GM12892 (cell line): ENCODE measurements around the gene TSPEAR.

ENCODE experiments used
- POLR2A ChIP-seq: IDR thresholded peaks from 2 replicates; pipeline ENCODE4 v1.6.1; 2011; ENCODE audit warnings: low read depth, low read length, control low read depth
- POLR2AphosphoS5 ChIP-seq: IDR thresholded peaks from 2 replicates; pipeline ENCODE4 v1.6.1; 2011; ENCODE audit warnings: low read depth, low read length, control low read depth
- TAF1 ChIP-seq: IDR thresholded peaks from 2 replicates; pipeline ENCODE4 v1.6.1; 2011; ENCODE audit warnings: low read depth, mild to moderate bottlenecking, control low read depth, low read length, borderline replicate concordance

- TF ChIP-seq POLR2AphosphoS5 (no peak), POLR2A (no peak), TAF1 (no peak)
These were observed 221.4 kb downstream of the TSPEAR start for GRCh38 chr21:44489962-44490361.
